Mucosa of descending colon (tissue), 3 donors: ENCODE results near the gene MLLT3. TPM values are rescaled to one million over a fixed set of nuclear protein-coding genes. Genes with fewer than 3 reads are reported as not detected.

Experiments used
- ATAC-seq: fragments of 200-7000 bp; cut with Tn5 transposase; one replicate; pipeline ENCODE4 v1.9.1; 2020; ENCODE audit warnings: mild to moderate bottlenecking, moderate library complexity
- DNase-seq, 3 donors: peaks; one replicate each; pipeline ENCODE4 v3.0.0-alpha.2; 2020
- H3K36me3 ChIP-seq: fragments of 200-600 bp; one replicate; pipeline ENCODE4 v1.8.0; 2021; ENCODE audit warnings: low read depth, mild to moderate bottlenecking
- H3K4me1 ChIP-seq: fragments of 200-600 bp; one replicate; pipeline ENCODE4 v1.8.0; 2021; ENCODE audit warnings: low read depth, mild to moderate bottlenecking
- H3K4me3 ChIP-seq: fragments of 200-600 bp; one replicate; pipeline ENCODE4 v1.8.0; 2021; ENCODE audit warnings: mild to moderate bottlenecking
- H3K9me3 ChIP-seq: fragments of 200-600 bp; one replicate; pipeline ENCODE4 v1.8.0; 2021; ENCODE audit warnings: mild to moderate bottlenecking
- intact Hi-C, 2 donors: fragments of 100-400 bp; cut with DNase I in 1 of 2; cut with micrococcal nuclease in 1 of 2; formaldehyde crosslinking; loops; one replicate each; pipeline versions ENCODE4 v1.11.0 to v1.11.1; 2022; cut with DNase I, micrococcal nuclease
- total RNA-seq, 3 donors: library from RNA; stranded (reverse); fragmentation: NEBNext Ultra II Directional in 2 of 3; extraction: Animal tissue kit (Norgen Biotek cat#: 25700) in 2 of 3; gene quantifications; one replicate each; pipeline versions ENCODE4 v1.2.1 to v1.2.4, GENCODE V29; 2021 to 2023
- TF ChIP-seq, protein P1 (sequence below): fragments of 200-600 bp; IDR thresholded peaks from one replicate; pipeline ENCODE4 v1.8.0; 2022; ENCODE audit warnings: antibody characterized with exemption, mild to moderate bottlenecking
- donor health status: DM: no; HTN: no; CAD: no; lungs with moderate emphysema.
- donor health status: DM: no; HTN: no; CAD: no.
- donor health status: DM: no; HTN: yes; CAD: no.

The MLLT3 gene
- total RNA-seq, 3 donors from 2014 or later, result 35.1 to 53.7 (median 46.5) TPM

DNA sequence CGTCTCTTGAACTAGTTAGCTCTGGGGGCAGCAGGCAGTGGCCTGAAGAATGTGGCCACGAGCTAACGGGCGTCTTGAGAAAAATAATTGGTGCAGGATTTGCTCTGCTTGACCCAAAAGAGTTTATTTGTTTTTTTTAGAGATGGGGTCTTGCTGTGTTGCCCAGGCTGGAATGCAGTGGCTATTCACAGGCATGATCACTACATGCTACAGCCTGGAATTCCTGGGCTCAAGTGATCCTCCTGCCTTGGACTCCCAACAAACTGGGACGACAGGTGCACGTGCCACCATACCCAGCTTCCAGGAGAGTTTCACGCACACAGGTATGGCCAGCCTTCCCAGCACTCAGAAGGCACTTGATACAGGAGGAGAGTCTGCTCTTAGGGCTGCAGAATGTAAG lies 203.8 kb downstream of the MLLT3 start:
- no peaks in the 10 kb centered on the region for H3K36me3 ChIP-seq
- no peaks in the 10 kb centered on the region for H3K9me3 ChIP-seq
- no peaks in the 10 kb centered on the region for H3K4me1 ChIP-seq
- no peak for DNase-seq
- no peak overlapping the region for H3K4me3 ChIP-seq
- intact Hi-C loops, result no loop called here
- ATAC-seq, result no peak
- TF ChIP-seq, protein P1, sequence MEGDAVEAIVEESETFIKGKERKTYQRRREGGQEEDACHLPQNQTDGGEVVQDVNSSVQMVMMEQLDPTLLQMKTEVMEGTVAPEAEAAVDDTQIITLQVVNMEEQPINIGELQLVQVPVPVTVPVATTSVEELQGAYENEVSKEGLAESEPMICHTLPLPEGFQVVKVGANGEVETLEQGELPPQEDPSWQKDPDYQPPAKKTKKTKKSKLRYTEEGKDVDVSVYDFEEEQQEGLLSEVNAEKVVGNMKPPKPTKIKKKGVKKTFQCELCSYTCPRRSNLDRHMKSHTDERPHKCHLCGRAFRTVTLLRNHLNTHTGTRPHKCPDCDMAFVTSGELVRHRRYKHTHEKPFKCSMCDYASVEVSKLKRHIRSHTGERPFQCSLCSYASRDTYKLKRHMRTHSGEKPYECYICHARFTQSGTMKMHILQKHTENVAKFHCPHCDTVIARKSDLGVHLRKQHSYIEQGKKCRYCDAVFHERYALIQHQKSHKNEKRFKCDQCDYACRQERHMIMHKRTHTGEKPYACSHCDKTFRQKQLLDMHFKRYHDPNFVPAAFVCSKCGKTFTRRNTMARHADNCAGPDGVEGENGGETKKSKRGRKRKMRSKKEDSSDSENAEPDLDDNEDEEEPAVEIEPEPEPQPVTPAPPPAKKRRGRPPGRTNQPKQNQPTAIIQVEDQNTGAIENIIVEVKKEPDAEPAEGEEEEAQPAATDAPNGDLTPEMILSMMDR, result no peak

DNA sequence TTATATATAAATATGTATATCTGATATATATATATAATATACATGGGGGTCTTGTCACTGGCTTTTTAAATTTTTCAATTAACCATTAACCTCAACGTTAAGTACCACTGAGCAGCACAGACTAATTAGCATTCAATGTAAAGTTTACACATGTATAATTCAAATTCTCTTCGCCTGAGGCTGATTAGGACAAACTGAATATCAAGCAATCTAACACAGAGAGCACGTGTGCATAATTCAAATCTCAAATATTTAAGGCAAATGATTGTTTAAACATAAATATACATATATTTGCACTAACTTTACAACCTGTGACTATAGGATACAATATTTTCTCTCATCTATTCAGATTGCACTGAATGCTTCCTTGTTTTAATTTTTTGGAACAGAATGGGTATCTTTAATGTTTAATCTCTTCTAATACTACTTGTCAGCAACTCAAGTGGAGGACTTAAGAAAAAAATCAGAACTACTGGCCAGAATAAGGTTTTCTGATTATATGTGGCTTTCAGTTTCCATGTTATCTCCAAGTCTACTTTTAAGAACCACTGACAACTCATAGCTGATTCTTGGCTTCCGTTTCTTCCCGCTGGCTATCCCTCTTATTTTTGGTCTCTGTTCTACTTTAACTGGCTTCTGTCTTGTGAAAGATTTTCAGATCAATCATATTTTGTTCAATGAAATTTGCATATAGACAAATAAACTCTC lies 204.8 kb downstream of the MLLT3 start:
- Histone ChIP-seq H3K36me3 (no peaks in the 10 kb centered on the region), H3K4me3 (no peak overlapping the region), H3K4me1 (no peaks in the 10 kb centered on the region), H3K9me3 (no peaks in the 10 kb centered on the region)
- intact Hi-C loops, result no loop called here
- TF ChIP-seq, protein P1, result no peak
- DNase-seq, result no peak
- no peak for ATAC-seq

DNA sequence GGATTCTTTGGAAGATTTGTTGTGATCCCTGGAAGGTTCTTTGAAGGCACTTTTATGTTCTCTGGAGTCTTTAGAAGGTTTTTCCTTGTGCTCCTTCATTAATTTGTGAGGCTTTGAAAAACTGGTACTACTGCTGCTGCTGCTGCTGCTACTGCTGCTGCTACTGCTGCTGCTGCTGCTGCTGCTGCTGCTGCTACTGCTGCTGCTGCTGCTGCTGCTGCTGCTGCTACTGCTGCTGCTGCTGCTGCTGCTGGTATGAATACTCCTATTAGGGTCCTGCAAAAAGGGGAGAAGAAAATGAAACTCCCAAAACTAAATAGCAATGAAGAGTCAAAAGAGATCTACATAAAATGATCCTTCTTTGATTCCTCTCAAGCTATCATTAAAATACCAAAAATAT lies 208.1 kb downstream of the MLLT3 start:
- Histone ChIP-seq H3K9me3 (no peaks in the 10 kb centered on the region), H3K4me3 (no peak overlapping the region), H3K4me1 (no peaks in the 10 kb centered on the region), H3K36me3 (no peaks in the 10 kb centered on the region)
- ATAC-seq, result no peak
- TF ChIP-seq, protein P1, result no peak
- intact Hi-C loops, result no loop called here
- DNase-seq, result no peak

DNA sequence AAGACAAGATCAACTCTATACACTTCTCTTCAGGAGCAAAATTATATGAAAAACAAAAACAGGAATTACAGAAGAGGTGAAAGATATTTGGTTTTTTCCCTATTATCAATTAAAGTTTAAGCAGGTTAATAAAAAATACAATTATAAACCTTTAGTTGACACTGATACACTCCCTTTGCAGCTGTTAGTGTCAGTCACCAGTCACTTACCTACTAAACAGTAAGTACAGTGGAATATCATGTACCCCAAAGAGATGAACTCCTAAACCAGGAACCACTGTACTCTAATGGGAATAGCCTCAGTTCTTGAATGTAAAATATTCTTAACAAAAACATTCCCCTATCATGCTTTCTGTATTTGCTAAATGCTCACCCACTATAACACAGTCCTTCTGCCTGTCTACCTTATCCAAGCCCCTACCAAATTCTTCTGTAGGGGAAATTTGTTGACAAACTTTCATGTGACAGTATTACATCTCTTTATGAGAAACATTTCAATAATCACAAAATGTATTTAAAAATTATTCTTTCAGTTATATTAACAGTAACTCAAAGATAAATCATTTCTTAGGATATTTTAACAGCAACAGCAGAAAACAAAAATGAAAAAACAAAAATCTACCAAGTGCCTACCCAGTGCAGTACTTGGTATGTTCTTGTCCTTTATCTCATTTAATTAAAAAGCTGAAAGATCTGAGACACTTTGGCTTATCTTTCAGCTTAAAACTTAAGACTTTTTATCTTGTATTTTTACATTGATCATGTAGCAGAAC lies 212.8 kb downstream of the MLLT3 start:
- H3K4me1 ChIP-seq, result peaks cover 23% of the 10 kb centered on the region
- H3K9me3 ChIP-seq, result no peaks in the 10 kb centered on the region
- H3K36me3 ChIP-seq, result no peaks in the 10 kb centered on the region
- DNase-seq (no peak), ATAC-seq (no peak)
- no peak overlapping the region for H3K4me3 ChIP-seq
- intact Hi-C loops, result no loop called here
- TF ChIP-seq, protein P1, result no peak

DNA sequence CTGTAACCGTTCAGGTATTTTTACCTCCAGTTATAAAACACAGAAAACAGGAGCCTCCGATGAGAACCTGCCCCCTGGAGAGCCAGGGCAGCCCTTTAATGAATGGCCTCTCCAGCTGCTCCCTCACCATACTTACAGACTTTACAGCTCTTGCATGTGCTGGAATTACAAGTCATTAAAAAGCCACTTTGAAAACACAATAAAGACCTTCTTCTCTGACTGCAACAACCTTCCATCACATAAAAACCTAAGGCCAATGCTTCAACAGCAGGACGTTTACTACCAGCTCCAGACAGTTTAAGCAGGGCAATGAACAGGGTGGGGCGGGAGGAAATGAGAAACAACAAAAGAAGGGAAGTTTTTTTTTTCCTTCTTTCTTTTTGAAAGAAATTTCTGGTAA lies 213.8 kb downstream of the MLLT3 start:
- Histone ChIP-seq H3K4me1 (peaks cover 23% of the 10 kb centered on the region), H3K36me3 (no peaks in the 10 kb centered on the region), H3K9me3 (no peaks in the 10 kb centered on the region), H3K4me3 (no peak overlapping the region)
- peak in 2 of 3 donors; percentile 41 to 76 for DNase-seq
- intact Hi-C loops, result no loop called here
- peak; percentile 95 for ATAC-seq
- TF ChIP-seq, protein P1, result no peak
